ENCODE data around the gene FAT1. TPM values are rescaled to one million over a fixed set of nuclear protein-coding genes. Genes with fewer than 3 reads are reported as not detected.

Gene FAT1
- total RNA-seq, 2 experiments from 2014 or later, result 0.05 TPM; not detected in 1

- no peaks in the 10 kb centered on the region for H3K36me3 Mint-ChIP-seq
- no peak for ATAC-seq
Measured at GRCh38 chr4:186633844-186634243, 89.8 kb downstream of the FAT1 start.

GRCh38 chr4:186630128-186630527 is 93.5 kb downstream of the FAT1 start:
- Mint-ChIP-seq H3K36me3 (no peaks in the 10 kb centered on the region), H3K27me3 (no peaks in the 10 kb centered on the region), H3K4me3 (no peak overlapping the region), H3K4me1 (peaks cover 10% of the 10 kb centered on the region), H3K9me3 (ENCODE audit: low read depth) (no peaks in the 10 kb centered on the region), H3K27ac (no peak overlapping the region)
- no peak for DNase-seq
- no peak for ATAC-seq
- CTCF ChIA-PET, result no interaction called here

More at GRCh38 chr4:186633844-186634243, 89.8 kb downstream of the FAT1 start:
- no peaks in the 10 kb centered on the region for H3K27me3 Mint-ChIP-seq
- H3K9me3 Mint-ChIP-seq (ENCODE audit: low read depth), result no peaks in the 10 kb centered on the region
- H3K27ac Mint-ChIP-seq, result no peak overlapping the region
- no peak for DNase-seq
- H3K4me3 Mint-ChIP-seq, result no peak overlapping the region
- CTCF ChIA-PET, result no interaction called here
- no peaks in the 10 kb centered on the region for H3K4me1 Mint-ChIP-seq

- no peaks in the 10 kb centered on the region for H3K36me3 Mint-ChIP-seq
- no peaks in the 10 kb centered on the region for H3K27me3 Mint-ChIP-seq
Measured at GRCh38 chr4:186628058-186628711, 95.5 kb downstream of the FAT1 start.

GRCh38 chr4:186627226-186627865 is 96.3 kb downstream of the FAT1 start:
- Mint-ChIP-seq H3K9me3 (ENCODE audit: low read depth) (no peaks in the 10 kb centered on the region), H3K4me3 (no peak overlapping the region), H3K27ac (peak overlapping the region; percentile 56), H3K27me3 (no peaks in the 10 kb centered on the region), H3K36me3 (no peaks in the 10 kb centered on the region), H3K4me1 (peaks cover 12% of the 10 kb centered on the region)
- DNase-seq, result no peak
- ATAC-seq, result peak; percentile 55
- CTCF ChIA-PET, result no interaction called here

More at GRCh38 chr4:186628058-186628711, 95.5 kb downstream of the FAT1 start:
- DNase-seq, result peak; percentile 72
- ATAC-seq, result peak; percentile 49
- peak overlapping the region; percentile 56 for H3K27ac Mint-ChIP-seq
- peaks cover 10% of the 10 kb centered on the region for H3K4me1 Mint-ChIP-seq
- no peak overlapping the region for H3K4me3 Mint-ChIP-seq
- CTCF ChIA-PET, result no interaction called here
- no peaks in the 10 kb centered on the region for H3K9me3 Mint-ChIP-seq (ENCODE audit: low read depth)

- Mint-ChIP-seq H3K36me3 (no peaks in the 10 kb centered on the region), H3K9me3 (ENCODE audit: low read depth) (no peaks in the 10 kb centered on the region), H3K4me1 (peaks cover 12% of the 10 kb centered on the region), H3K27ac (no peak overlapping the region), H3K4me3 (no peak overlapping the region), H3K27me3 (no peaks in the 10 kb centered on the region)
- CTCF ChIA-PET, result no interaction called here
- ATAC-seq (no peak), DNase-seq (no peak)
Measured at GRCh38 chr4:186624951-186625350, 98.7 kb downstream of the FAT1 start.

GRCh38 chr4:186623546-186623945 is 100.1 kb downstream of the FAT1 start:
- Mint-ChIP-seq H3K36me3 (no peaks in the 10 kb centered on the region), H3K27me3 (no peaks in the 10 kb centered on the region), H3K27ac (no peak overlapping the region), H3K4me3 (no peak overlapping the region), H3K4me1 (peaks cover 12% of the 10 kb centered on the region), H3K9me3 (ENCODE audit: low read depth) (no peaks in the 10 kb centered on the region)
- CTCF ChIA-PET, result no interaction called here
- ATAC-seq (no peak), DNase-seq (no peak)

GRCh38 chr4:186622788-186623464 is 100.7 kb downstream of the FAT1 start:
- DNase-seq, result no peak
- H3K27me3 Mint-ChIP-seq, result no peaks in the 10 kb centered on the region
- no peak overlapping the region for H3K27ac Mint-ChIP-seq
- no peak for ATAC-seq
- H3K4me1 Mint-ChIP-seq, result peaks cover 8% of the 10 kb centered on the region
- CTCF ChIA-PET, result no interaction called here
- H3K4me3 Mint-ChIP-seq, result no peak overlapping the region
- H3K9me3 Mint-ChIP-seq (ENCODE audit: low read depth), result no peaks in the 10 kb centered on the region
- H3K36me3 Mint-ChIP-seq, result no peaks in the 10 kb centered on the region

- CTCF ChIA-PET, result no interaction called here
- DNase-seq (no peak), ATAC-seq (no peak)
- Mint-ChIP-seq H3K27ac (no peak overlapping the region), H3K9me3 (ENCODE audit: low read depth) (no peaks in the 10 kb centered on the region), H3K4me3 (no peak overlapping the region), H3K27me3 (no peaks in the 10 kb centered on the region), H3K4me1 (peaks cover 2% of the 10 kb centered on the region), H3K36me3 (no peaks in the 10 kb centered on the region)
Measured at GRCh38 chr4:186621959-186622553, 101.6 kb downstream of the FAT1 start.

- H3K27me3 Mint-ChIP-seq, result no peaks in the 10 kb centered on the region
- H3K36me3 Mint-ChIP-seq, result no peaks in the 10 kb centered on the region
- no peak for ATAC-seq
- H3K4me3 Mint-ChIP-seq, result no peak overlapping the region
- no peak for DNase-seq
- no peak overlapping the region for H3K27ac Mint-ChIP-seq
- H3K9me3 Mint-ChIP-seq (ENCODE audit: low read depth), result peaks cover 2% of the 10 kb centered on the region
- peaks cover 2% of the 10 kb centered on the region for H3K4me1 Mint-ChIP-seq
- CTCF ChIA-PET, result no interaction called here
Measured at GRCh38 chr4:186619088-186619487, 104.6 kb downstream of the FAT1 start.

- Mint-ChIP-seq H3K27me3 (no peaks in the 10 kb centered on the region), H3K9me3 (ENCODE audit: low read depth) (peaks cover 2% of the 10 kb centered on the region), H3K27ac (no peak overlapping the region), H3K4me3 (no peak overlapping the region), H3K36me3 (no peaks in the 10 kb centered on the region), H3K4me1 (peaks cover 2% of the 10 kb centered on the region)
- CTCF ChIA-PET, result no interaction called here
- ATAC-seq, result no peak
- no peak for DNase-seq
Measured at GRCh38 chr4:186617921-186618320, 105.7 kb downstream of the FAT1 start.

- Mint-ChIP-seq H3K36me3 (no peaks in the 10 kb centered on the region), H3K4me1 (no peaks in the 10 kb centered on the region), H3K9me3 (ENCODE audit: low read depth) (no peaks in the 10 kb centered on the region), H3K27ac (no peak overlapping the region), H3K4me3 (no peak overlapping the region), H3K27me3 (no peaks in the 10 kb centered on the region)
- ATAC-seq (no peak), DNase-seq (no peak)
- CTCF ChIA-PET, result no interaction called here
Measured at GRCh38 chr4:186607490-186607889, 116.2 kb downstream of the FAT1 start.

GRCh38 chr4:186606591-186606992 is 117.1 kb downstream of the FAT1 start:
- Mint-ChIP-seq H3K27ac (no peak overlapping the region), H3K27me3 (no peaks in the 10 kb centered on the region), H3K36me3 (no peaks in the 10 kb centered on the region), H3K4me3 (no peak overlapping the region), H3K4me1 (no peaks in the 10 kb centered on the region), H3K9me3 (ENCODE audit: low read depth) (no peaks in the 10 kb centered on the region)
- CTCF ChIA-PET, result no interaction called here
- no peak for ATAC-seq
- no peak for DNase-seq

- H3K36me3 Mint-ChIP-seq, result no peaks in the 10 kb centered on the region
- no peaks in the 10 kb centered on the region for H3K9me3 Mint-ChIP-seq (ENCODE audit: low read depth)
- no peaks in the 10 kb centered on the region for H3K27me3 Mint-ChIP-seq
- CTCF ChIA-PET, result interaction anchor here (0.6 kb wide), 1 partner anchor 420 kb away, joined by 3 read pairs; no protein-coding TSS in a partner anchor
- DNase-seq (no peak), ATAC-seq (no peak)
- H3K4me3 Mint-ChIP-seq, result no peak overlapping the region
- H3K4me1 Mint-ChIP-seq, result no peaks in the 10 kb centered on the region
- H3K27ac Mint-ChIP-seq, result no peak overlapping the region
Measured at GRCh38 chr4:186605261-186605865, 118.3 kb downstream of the FAT1 start.

Measured in activated CD8-positive, alpha-beta memory T cell treated with anti-CD3 and anti-CD28 coated beads, Interleukin-2, amount 10 ng/mL, durations not matched to agents 7 days and 5 days (primary cell).